ENCODE results near the gene KRT10. TPM values are rescaled to one million over a fixed set of nuclear protein-coding genes. Genes with fewer than 3 reads are reported as not detected.
A peak's percentile ranks its signal among the peaks of the same experiment; 100 is the strongest.

KRT10 gene
- total RNA-seq, 1 experiment from 2014 or later, result 62.3 TPM

DNA sequence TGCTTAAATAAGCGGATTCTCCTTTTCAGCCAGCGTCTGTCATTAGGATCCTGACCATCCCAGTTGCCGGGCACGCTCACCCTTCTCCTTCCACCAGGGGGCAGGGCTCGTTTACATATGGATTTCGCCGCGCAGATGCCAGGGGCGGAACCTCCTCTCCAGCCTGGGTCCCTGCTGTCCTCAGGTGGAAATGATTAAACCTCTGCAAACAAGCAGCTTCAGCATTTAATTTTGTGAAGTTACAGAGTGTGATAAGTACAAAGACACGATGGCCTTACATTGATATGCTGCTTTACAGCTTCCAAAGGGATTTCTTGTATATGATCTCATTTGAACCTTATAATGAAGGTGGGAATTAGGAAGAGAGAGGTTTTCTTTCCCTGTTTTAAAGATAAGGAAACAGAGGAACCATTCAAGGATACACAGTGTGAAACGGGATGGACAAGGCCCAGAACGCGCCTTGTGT lies 18.8 kb downstream of the KRT10 start:
- BruUV-seq (replicated peaks), result no TSS peak
- Histone ChIP-seq H3K4me1 (ENCODE audit: control insufficient read depth in 1 of 2, insufficient read depth in 2 of 2, low read length in 2 of 2) (peaks cover 3 to 9% of the 10 kb centered on the region in 2 experiments; a peak in 3 of 4 replicates), H2AFZ (ENCODE audit: low read depth, low read length, poor library complexity, severe bottlenecking) (peak overlapping the region; percentile 83), H3K79me2 (ENCODE audit: insufficient read depth, low read length) (no peaks in the 10 kb centered on the region), H3K9ac (ENCODE audit: low read length) (no peak overlapping the region), H3K27me3 (ENCODE audit: insufficient read depth, low read length) (no peaks in the 10 kb centered on the region), H4K20me1 (ENCODE audit: insufficient read depth) (no peaks in the 10 kb centered on the region), H3K4me3 (replicated peaks in 1 of 2; ENCODE audit: low read depth in 1 of 2, low read length in 2 of 2) (no peak overlapping the region), H3K4me2 (ENCODE audit: low read length) (peak overlapping the region; percentile 45), H3K9me2 (ENCODE audit: insufficient read depth) (no peaks in the 10 kb centered on the region), H3K9me3 (ENCODE audit: control insufficient read depth in 1 of 2, insufficient read depth in 1 of 2, low read depth in 1 of 2, low read length in 2 of 2) (no peaks in the 10 kb centered on the region), H3K27ac (ENCODE audit: low read depth, low read length) (no peak overlapping the region), H3K36me3 (ENCODE audit: control insufficient read depth in 1 of 2, insufficient read depth in 2 of 2, low read length in 2 of 2) (no peaks in the 10 kb centered on the region)
- DNase-seq (ENCODE audit: low read depth, low spot score) (peak; percentile 74), ATAC-seq (peak; percentile 99)
- intact Hi-C loops (cut with micrococcal nuclease), result loop anchor here (1.0 to 10.0 kb wide), 8 partner anchors 53 to 859 kb away; no protein-coding TSS in a partner anchor
- TF ChIP-seq SP1 (IDR thresholded peaks at IDR 0.05; ENCODE audit: low read depth) (0 out of 2 replicates have a peak, but pooled peaks have one; percentile 11), RAD21 (IDR thresholded peaks at IDR 0.05; ENCODE audit: low read depth) (peak; percentile 98), EZH2phosphoT487 (IDR thresholded peaks at IDR 0.05; ENCODE audit: borderline replicate concordance) (no peak), SIN3A (IDR thresholded peaks at IDR 0.05; ENCODE audit: low read depth) (no peak), CTCF (IDR thresholded peaks at IDR 0.05 in 2 of 3, conservative IDR thresholded peaks at IDR 0.05 in 1 of 3; ENCODE audit: borderline replicate concordance in 1 of 3, insufficient read depth in 1 of 3, low read depth in 2 of 3, low read length in 2 of 3) (peak; percentile 82 to 96 (median 88)), CBX3 (IDR thresholded peaks at IDR 0.05; ENCODE audit: low read depth) (no peak; the same call in 1 of the 2 replicates), YY1 (IDR thresholded peaks at IDR 0.05; ENCODE audit: extremely low read depth, insufficient replicate concordance, low read depth, low read length) (peak; percentile 43), POLR2A (IDR thresholded peaks at IDR 0.05; ENCODE audit: borderline replicate concordance, extremely low read depth, insufficient read depth, insufficient read length) (no peak), ATF3 (IDR thresholded peaks at IDR 0.05) (no peak), TCF7L2 (IDR thresholded peaks at IDR 0.05; ENCODE audit: borderline replicate concordance, extremely low read depth, insufficient read depth, insufficient read length) (no peak), REST (IDR thresholded peaks at IDR 0.05; ENCODE audit: low read depth) (no peak)
- TF ChIP-seq, protein P1, sequence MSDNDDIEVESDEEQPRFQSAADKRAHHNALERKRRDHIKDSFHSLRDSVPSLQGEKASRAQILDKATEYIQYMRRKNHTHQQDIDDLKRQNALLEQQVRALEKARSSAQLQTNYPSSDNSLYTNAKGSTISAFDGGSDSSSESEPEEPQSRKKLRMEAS (IDR thresholded peaks at IDR 0.05), result 0 out of 2 replicates have a peak, but pooled peaks have one; percentile 36
- RAD21 ChIA-PET (ENCODE audit: low non-redundant PET in 1 of 2, low total read pairs in 2 of 2, uncharacterized antibody in 2 of 2, unreplicated experiment in 2 of 2), result interaction anchor here in 1 of 2 experiments (1.0 kb wide), 1 partner anchor 746 kb away, joined by 3 read pairs; no protein-coding TSS in a partner anchor
- CTCF ChIA-PET, result interaction anchor here (0.6 to 2.3 kb wide), 8 partner anchors 12 to 859 kb away, joined by 3 to 14 read pairs (median 4); no protein-coding TSS in a partner anchor
- POLR2A ChIA-PET, result no interaction called here
